Esophagus muscularis mucosa (tissue), 4 donors: ENCODE measurements around the gene PATL2. TPM values are rescaled to one million over a fixed set of nuclear protein-coding genes. Genes with fewer than 3 reads are reported as not detected.
A peak's percentile ranks its signal among the peaks of the same experiment; 100 is the strongest.
"Not testable (repeated sequence)": the region's sequence is repeated elsewhere in the genome, so short reads cannot be mapped to it uniquely, and the experiment has no call there.

Experiments
- DNase-seq: peaks from one replicate; pipeline ENCODE4 v3.0.0-alpha.2; 2017; ENCODE audit errors: extremely low spot score
- H3K27ac ChIP-seq, 4 donors: fragments of 200-600 bp; sonication (generic); replicated peaks in 1 of 4; 1 replicate in 3 of 4; 2 replicates in 1 of 4; pipeline ENCODE4 v1.5.1; 2016 to 2019; ENCODE audit warnings: mild to moderate bottlenecking in 1 of 4
- H3K27me3 ChIP-seq, 4 donors: fragments of 200-600 bp; sonication (generic); one replicate each; pipeline versions ENCODE4 v1.5.1 to v1.6.0; 2016 to 2019
- H3K36me3 ChIP-seq, 4 donors: fragments of 200-600 bp; sonication (generic); one replicate each; pipeline ENCODE4 v1.5.1; 2016 to 2019
- H3K4me1 ChIP-seq, 4 donors: fragments of 200-600 bp; sonication (generic); one replicate each; pipeline ENCODE4 v1.5.1; 2016 to 2019
- H3K4me3 ChIP-seq, 4 donors: fragments of 200-600 bp; sonication (generic); 1 replicate in 2 of 4; 2 replicates in 2 of 4; pipeline ENCODE4 v1.5.1; 2016 to 2019; ENCODE audit warnings: mild to moderate bottlenecking in 4 of 4, moderate library complexity in 1 of 4
- H3K9me3 ChIP-seq, 4 donors: fragments of 200-600 bp; sonication (generic); 1 replicate in 3 of 4; 2 replicates in 1 of 4; pipeline ENCODE4 v1.5.1; 2016 to 2019
- CTCF ChIP-seq, 3 experiments: fragments of 200-600 bp in 2 of 3; fragments of 450-650 bp in 1 of 3; sonication (generic) in 2 of 3; IDR thresholded peaks; one replicate each; pipeline ENCODE4 v1.5.1; 2017 to 2019; ENCODE audit warnings: antibody characterized with exemption in 3 of 3, mild to moderate bottlenecking in 2 of 3, moderate library complexity in 1 of 3
- EP300 ChIP-seq: sonication (generic); formaldehyde crosslinking; IDR thresholded peaks from one replicate; pipeline ENCODE4 v1.6.1; 2017; ENCODE audit warnings: antibody characterized with exemption
- POLR2A ChIP-seq: fragments of 450-650 bp; IDR thresholded peaks from one replicate; pipeline ENCODE4 v1.6.1; 2017; ENCODE audit warnings: antibody characterized with exemption, moderate library complexity, mild to moderate bottlenecking, low read depth
- POLR2AphosphoS5 ChIP-seq, 2 donors: sonication (generic); formaldehyde crosslinking; IDR thresholded peaks; one replicate each; pipeline ENCODE4 v1.6.1; 2017; ENCODE audit warnings: antibody characterized with exemption in 2 of 2
- WGBS: methylation state at CpG from one replicate; pipeline ENCODE4 v1.1.5; 2018; 5-methylcytosine and 5-hydroxymethylcytosine counted together
- intact Hi-C: fragments of 100-400 bp; cut with DNase I; formaldehyde crosslinking; loops from one replicate; pipeline ENCODE4 v1.15.1; 2023
- total RNA-seq, 4 donors: library from RNA; depleted of rRNA; stranded (reverse); fragments of >200 nt; gene quantifications; one replicate each; pipeline versions ENCODE4 v1.1.0 to v1.2.1, GENCODE V29; 2016

Gene PATL2
- total RNA-seq, 4 donors from 2014 or later: 0.19 to 0.50 (median 0.41) TPM

DNA sequence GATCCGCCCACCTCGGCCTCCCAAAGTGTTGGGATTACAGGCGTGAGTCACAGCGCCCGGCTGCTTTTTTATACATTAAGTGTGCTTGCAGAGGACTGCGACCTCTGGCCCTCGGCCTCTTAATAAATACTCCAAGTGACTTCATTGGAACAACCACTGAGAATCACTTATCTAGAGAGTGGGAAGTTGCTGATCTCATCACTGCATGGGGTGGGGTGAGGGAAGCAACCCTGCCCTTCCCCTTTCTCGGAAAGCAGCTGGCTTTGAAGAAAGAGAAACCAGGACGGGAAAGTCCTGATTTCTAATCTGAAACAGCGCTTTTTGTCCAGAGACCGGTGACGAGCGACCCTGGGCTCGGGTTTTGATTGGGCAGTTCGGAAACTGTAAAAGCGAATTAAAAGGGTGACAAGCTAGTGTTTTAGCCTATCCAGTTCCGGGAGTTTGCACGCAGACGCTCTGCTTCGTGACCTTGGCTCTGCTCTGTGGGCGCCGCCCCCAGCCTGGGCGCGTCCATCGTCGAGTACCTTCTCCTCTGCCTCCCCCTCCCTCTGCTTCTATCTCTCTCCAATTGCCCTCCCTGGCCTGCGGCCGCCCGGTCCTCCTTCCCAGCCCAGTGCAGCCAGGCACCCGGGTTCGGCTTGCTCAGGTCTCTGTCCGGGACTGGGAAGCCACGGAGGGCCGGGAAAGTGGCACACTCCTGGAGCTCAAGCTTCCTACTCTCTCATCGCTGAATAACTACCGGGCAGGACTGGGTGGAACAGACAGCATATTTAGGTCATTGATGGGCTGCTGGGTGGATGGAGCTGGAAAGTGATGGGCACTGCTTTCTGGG, 17.7 kb upstream of the PATL2 start:
- H3K36me3 ChIP-seq: peaks cover 0 to 12% (median 9%) of the 10 kb centered on the region in 4 donors
- peak overlapping the region; percentile 96 to 99 (median 98) for H3K27ac ChIP-seq
- H3K9me3 ChIP-seq: no peaks in the 10 kb centered on the region
- intact Hi-C loops: no loop called here
- under 1% methylated on average over 32 of the region's 36 CpGs for WGBS
- peak; percentile 99 for DNase-seq
- no peaks in the 10 kb centered on the region for H3K27me3 ChIP-seq
- TF ChIP-seq POLR2AphosphoS5 (IDR thresholded peaks at IDR 0.05) (peak; percentile 94 to 98), EP300 (peak; percentile 88), CTCF (IDR thresholded peaks at IDR 0.05) (no peak), POLR2A (peak; percentile 93)
- H3K4me3 ChIP-seq: peak overlapping the region; percentile 75 to 86 (median 82)
- H3K4me1 ChIP-seq: peaks cover 29 to 60% (median 48%) of the 10 kb centered on the region in 4 donors

DNA sequence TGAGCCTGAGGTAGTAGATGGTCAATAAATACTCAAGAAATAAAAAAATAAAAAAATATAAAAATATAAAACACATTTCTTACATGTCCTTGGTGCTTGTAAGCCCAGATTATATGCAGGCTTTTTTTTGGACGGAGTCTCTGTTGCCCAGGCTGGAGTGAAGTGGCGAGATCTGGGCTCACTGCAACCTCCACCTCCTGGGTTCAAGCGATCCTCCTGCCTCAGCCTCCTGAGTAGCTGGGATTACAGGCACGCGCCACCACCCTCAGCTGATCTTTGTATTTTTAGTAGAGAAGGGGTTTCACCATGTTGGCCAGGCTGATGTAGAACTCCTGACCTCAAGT, 17.1 kb upstream of the PATL2 start:
- peaks cover 29 to 60% (median 48%) of the 10 kb centered on the region in 4 donors for H3K4me1 ChIP-seq
- DNase-seq, H3K27me3 ChIP-seq, intact Hi-C loops, H3K9me3 ChIP-seq: not testable (repeated sequence)
- 73% methylated on average over 5 of the region's 5 CpGs for WGBS
- H3K27ac ChIP-seq: peak overlapping the region; percentile 96 to 99 (median 98)
- peak overlapping the region; percentile 75 to 86 (median 82) for H3K4me3 ChIP-seq
- peaks cover 0 to 12% (median 9%) of the 10 kb centered on the region in 4 donors for H3K36me3 ChIP-seq

DNA sequence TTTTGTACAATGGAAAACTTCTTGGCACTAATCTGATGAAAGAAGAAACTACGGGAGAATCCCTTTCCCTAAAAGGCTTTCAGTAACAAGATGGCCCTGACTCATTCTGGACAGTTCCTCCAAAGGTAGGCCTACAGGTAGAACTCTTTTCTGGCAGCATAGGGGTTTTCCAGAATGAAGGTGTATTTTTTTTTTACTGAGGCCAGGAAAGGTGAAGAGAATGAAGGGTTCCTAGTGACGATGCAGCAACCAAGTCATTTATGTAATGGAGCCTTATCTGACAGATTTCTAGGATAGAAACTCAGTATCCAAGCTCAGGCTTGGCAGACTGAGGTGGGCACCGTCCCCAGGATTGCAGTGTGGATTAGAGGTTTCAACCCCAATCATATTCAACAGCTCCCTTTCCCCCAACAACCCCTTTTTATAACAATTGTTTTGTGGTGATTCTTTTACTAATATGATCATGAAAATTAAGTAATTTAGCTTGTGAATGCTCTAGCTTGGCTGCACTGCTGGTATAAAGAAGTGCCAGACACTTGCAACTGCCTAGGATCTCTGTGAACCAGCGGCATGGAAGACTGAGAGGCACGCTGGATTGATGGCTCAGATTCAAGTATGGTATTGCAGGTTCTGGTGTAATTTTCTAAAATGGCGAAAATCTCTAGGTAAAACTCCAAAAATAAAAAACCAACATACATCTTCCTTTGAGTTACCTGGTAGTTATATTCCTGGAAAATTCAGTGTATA, 16.5 kb upstream of the PATL2 start:
- intact Hi-C loops: loop anchor here (2.0 kb wide), 1 partner anchor 15 kb away; no protein-coding TSS in a partner anchor
- WGBS: 90% methylated on average over 6 of the region's 6 CpGs
- H3K27me3 ChIP-seq: no peaks in the 10 kb centered on the region
- H3K27ac ChIP-seq: peak overlapping the region; percentile 96 to 99 (median 98)
- peak overlapping the region in 2 of 4 donors; percentile 80 to 84 for H3K4me3 ChIP-seq
- no peak for DNase-seq
- H3K4me1 ChIP-seq: peaks cover 29 to 60% (median 48%) of the 10 kb centered on the region in 4 donors
- no peaks in the 10 kb centered on the region for H3K9me3 ChIP-seq
- H3K36me3 ChIP-seq: peaks cover 0 to 12% (median 9%) of the 10 kb centered on the region in 4 donors
- TF ChIP-seq POLR2A (no peak), CTCF (IDR thresholded peaks at IDR 0.05) (no peak), EP300 (no peak), POLR2AphosphoS5 (IDR thresholded peaks at IDR 0.05) (no peak)

GRCh38 chr15:44726568-44727484, 15.7 kb upstream of the PATL2 start:
- intact Hi-C loops: loop anchor here (2.0 kb wide), 1 partner anchor 14 kb away; no protein-coding TSS in a partner anchor
- Histone ChIP-seq H3K27me3 (no peaks in the 10 kb centered on the region), H3K36me3 (peaks cover 0 to 6% (median 4%) of the 10 kb centered on the region in 4 donors), H3K27ac (peak overlapping the region; percentile 96 to 99 (median 98)), H3K9me3 (no peaks in the 10 kb centered on the region), H3K4me3 (peak overlapping the region in 2 of 4 donors; percentile 17 to 35), H3K4me1 (peaks cover 29 to 54% (median 45%) of the 10 kb centered on the region in 4 donors)
- peak; percentile 74 to 79 for TF ChIP-seq POLR2AphosphoS5 (IDR thresholded peaks at IDR 0.05)
- no peak for TF ChIP-seq EP300
- peak; percentile 17 for TF ChIP-seq POLR2A
- DNase-seq: no peak
- WGBS: 41% methylated on average over 5 of the region's 5 CpGs

DNA sequence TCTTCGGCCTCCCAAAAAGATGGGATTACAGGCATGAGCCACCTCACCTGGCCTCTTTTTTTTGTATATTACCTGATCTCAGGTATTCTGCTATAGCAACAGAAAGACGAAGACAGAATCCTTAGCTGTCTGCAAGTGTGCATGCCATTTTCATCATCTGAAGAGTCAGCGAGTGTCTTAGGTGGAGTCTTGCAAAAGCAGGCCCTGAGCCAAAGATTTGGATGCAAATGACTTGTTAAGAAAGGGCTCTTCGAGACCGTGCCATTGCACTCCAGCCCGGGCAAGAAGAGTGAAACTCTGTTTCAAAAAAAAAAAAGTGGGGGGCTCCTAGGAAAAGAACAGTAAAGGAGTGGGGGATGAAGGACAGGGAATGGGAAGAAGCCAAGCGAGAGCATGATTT, 15.0 kb upstream of the PATL2 start:
- TF ChIP-seq CTCF (IDR thresholded peaks at IDR 0.05) (no peak), POLR2AphosphoS5 (IDR thresholded peaks at IDR 0.05) (no peak), POLR2A (no peak), EP300 (no peak)
- peaks cover 25 to 47% (median 42%) of the 10 kb centered on the region in 4 donors for H3K4me1 ChIP-seq
- no peak for DNase-seq
- 73% methylated on average over 7 of the region's 7 CpGs for WGBS
- no peaks in the 10 kb centered on the region for H3K27me3 ChIP-seq
- intact Hi-C loops: loop anchor here (2.0 kb wide), 1 partner anchor 13 kb away; no protein-coding TSS in a partner anchor
- no peaks in the 10 kb centered on the region for H3K36me3 ChIP-seq
- peak overlapping the region; percentile 96 to 99 (median 98) for H3K27ac ChIP-seq
- peak overlapping the region in 2 of 4 donors; percentile 17 to 35 for H3K4me3 ChIP-seq
- H3K9me3 ChIP-seq: no peaks in the 10 kb centered on the region
